Vein endothelial cell (primary cell): ENCODE measurements around the gene ZFP30. TPM values are rescaled to one million over a fixed set of nuclear protein-coding genes. Genes with fewer than 3 reads are reported as not detected.

Experiments used
- small RNA-seq: library from RNA; depleted of rRNA; stranded (forward); fragments of <200 nt; gene quantifications from one replicate; pipeline ENCODE3, GENCODE V24; 2012
- total RNA-seq: library from RNA; depleted of rRNA; stranded (reverse); fragments of >200 nt; gene quantifications from 2 replicates; pipeline ENCODE4 v1.2.3, GENCODE V29; 2012

ZFP30 gene
- total RNA-seq = 11.4 and 15.4 TPM in 2 replicates

GRCh38 chr19:37655301-37655688, at the start of gene ZFP30:
Gene ZFP30, minus strand, starts transcription at chr19:37655465. Its CDS starts 7,643 bp downstream, at chr19:37647822.

GRCh38 chr19:37594304-37594981, 60.8 kb downstream of the ZFP30 start, which contains the start of the genes ZNF540 and ZNF571:
Gene ZNF540, plus strand, starts transcription at chr19:37594876. Its CDS starts 3,572 bp downstream, at chr19:37598448.
Gene ZNF571, minus strand, starts transcription at chr19:37594792. Its CDS starts 8,116 bp downstream, at chr19:37586676.

Small RNAs within 50 kb of the gene (small RNA-seq; reads per million reads assigned to genes)
- 0.08 reads per million for gene SELENOKP1

Other genes with a start within 250 kb of the ZFP30 start
- 4.6 and 5.8 TPM in 2 replicates for gene ZNF569, start 188.0 kb downstream of the ZFP30 start, total RNA-seq
- 6.2 and 7.5 TPM in 2 replicates for gene ZNF570, start 186.1 kb downstream of the ZFP30 start, total RNA-seq
- 0.86 and 0.98 TPM in 2 replicates for gene ZNF793, start 148.5 kb downstream of the ZFP30 start, total RNA-seq
- gene ZNF571, start 60.7 kb downstream of the ZFP30 start, total RNA-seq = 1.7 and 2.0 TPM in 2 replicates
- gene ZNF540, start 60.6 kb downstream of the ZFP30 start, total RNA-seq = 0.19 and 0.33 TPM in 2 replicates
- 2.5 and 2.9 TPM in 2 replicates for gene ZNF607, start 64.3 kb upstream of the ZFP30 start, total RNA-seq
- gene ZNF573, start 124.1 kb upstream of the ZFP30 start, total RNA-seq = 4.9 and 6.3 TPM in 2 replicates